Measurements from ENCODE around the gene C19orf25.

Gene C19orf25

GRCh38 chr19:1429750-1430149 lies 49.3 kb downstream of the C19orf25 start (continued):
- TF ChIP-seq, protein P1, sequence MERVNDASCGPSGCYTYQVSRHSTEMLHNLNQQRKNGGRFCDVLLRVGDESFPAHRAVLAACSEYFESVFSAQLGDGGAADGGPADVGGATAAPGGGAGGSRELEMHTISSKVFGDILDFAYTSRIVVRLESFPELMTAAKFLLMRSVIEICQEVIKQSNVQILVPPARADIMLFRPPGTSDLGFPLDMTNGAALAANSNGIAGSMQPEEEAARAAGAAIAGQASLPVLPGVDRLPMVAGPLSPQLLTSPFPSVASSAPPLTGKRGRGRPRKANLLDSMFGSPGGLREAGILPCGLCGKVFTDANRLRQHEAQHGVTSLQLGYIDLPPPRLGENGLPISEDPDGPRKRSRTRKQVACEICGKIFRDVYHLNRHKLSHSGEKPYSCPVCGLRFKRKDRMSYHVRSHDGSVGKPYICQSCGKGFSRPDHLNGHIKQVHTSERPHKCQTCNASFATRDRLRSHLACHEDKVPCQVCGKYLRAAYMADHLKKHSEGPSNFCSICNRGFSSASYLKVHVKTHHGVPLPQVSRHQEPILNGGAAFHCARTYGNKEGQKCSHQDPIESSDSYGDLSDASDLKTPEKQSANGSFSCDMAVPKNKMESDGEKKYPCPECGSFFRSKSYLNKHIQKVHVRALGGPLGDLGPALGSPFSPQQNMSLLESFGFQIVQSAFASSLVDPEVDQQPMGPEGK (CRISPR knock-in tag; IDR thresholded peaks at IDR 0.05; ENCODE audit: borderline replicate concordance) = no peak
- TF ChIP-seq ISL1 (CRISPR knock-in tag; IDR thresholded peaks at IDR 0.05) (no peak), TCF4 (CRISPR knock-in tag; IDR thresholded peaks at IDR 0.05; ENCODE audit: borderline replicate concordance) (no peak), TOX (CRISPR knock-in tag; IDR thresholded peaks at IDR 0.05; ENCODE audit: borderline replicate concordance) (no peak), ZFP3 (CRISPR knock-in tag; IDR thresholded peaks at IDR 0.05) (no peak), ESRRG (CRISPR knock-in tag; IDR thresholded peaks at IDR 0.05) (no peak), ZC3H10 (CRISPR knock-in tag; IDR thresholded peaks at IDR 0.05) (no peak), GLIS3 (CRISPR knock-in tag; IDR thresholded peaks at IDR 0.05) (no peak)
- TF ChIP-seq, protein P2, sequence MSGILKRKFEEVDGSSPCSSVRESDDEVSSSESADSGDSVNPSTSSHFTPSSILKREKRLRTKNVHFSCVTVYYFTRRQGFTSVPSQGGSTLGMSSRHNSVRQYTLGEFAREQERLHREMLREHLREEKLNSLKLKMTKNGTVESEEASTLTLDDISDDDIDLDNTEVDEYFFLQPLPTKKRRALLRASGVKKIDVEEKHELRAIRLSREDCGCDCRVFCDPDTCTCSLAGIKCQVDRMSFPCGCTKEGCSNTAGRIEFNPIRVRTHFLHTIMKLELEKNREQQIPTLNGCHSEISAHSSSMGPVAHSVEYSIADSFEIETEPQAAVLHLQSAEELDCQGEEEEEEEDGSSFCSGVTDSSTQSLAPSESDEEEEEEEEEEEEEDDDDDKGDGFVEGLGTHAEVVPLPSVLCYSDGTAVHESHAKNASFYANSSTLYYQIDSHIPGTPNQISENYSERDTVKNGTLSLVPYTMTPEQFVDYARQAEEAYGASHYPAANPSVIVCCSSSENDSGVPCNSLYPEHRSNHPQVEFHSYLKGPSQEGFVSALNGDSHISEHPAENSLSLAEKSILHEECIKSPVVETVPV (CRISPR knock-in tag; IDR thresholded peaks at IDR 0.05) = no peak

DNA sequence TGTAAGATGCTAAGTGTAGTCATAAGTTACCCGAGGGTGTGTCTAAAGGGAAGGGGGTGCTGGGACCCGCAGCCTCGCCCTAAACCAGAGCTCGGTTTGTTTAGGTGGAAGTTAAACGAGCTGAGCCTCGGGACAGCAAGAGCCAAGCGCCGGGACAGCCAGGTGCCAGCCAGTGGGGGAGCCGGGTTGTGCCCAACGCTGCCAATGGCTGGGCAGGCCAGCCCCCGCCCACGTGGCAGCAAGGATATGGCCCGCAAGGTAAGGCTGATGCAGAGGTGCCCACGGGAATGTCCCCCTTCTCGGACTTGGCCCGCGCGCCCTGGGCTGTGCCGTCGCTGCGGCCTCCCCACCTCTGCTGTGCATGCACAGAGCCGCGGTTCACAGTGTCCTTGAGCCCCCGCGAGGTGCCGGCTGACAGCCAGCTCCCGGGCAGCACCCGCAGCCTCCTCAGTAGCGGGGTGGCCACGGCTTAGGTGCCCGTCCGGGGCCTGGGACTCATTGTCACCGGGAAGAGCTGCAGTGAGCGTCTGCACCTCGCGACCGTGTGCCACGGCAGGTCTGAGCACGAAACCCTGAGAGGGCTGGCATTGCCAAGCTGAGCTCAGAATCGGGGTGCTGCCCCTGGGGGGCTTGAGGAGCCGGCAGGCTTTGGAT lies 50.1 kb downstream of the C19orf25 start:
- no peak for ATAC-seq
- TF ChIP-seq, protein P3, sequence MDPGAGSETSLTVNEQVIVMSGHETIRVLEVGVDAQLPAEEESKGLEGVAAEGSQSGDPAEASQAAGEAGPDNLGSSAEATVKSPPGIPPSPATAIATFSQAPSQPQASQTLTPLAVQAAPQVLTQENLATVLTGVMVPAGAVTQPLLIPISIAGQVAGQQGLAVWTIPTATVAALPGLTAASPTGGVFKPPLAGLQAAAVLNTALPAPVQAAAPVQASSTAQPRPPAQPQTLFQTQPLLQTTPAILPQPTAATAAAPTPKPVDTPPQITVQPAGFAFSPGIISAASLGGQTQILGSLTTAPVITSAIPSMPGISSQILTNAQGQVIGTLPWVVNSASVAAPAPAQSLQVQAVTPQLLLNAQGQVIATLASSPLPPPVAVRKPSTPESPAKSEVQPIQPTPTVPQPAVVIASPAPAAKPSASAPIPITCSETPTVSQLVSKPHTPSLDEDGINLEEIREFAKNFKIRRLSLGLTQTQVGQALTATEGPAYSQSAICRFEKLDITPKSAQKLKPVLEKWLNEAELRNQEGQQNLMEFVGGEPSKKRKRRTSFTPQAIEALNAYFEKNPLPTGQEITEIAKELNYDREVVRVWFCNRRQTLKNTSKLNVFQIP (CRISPR knock-in tag; IDR thresholded peaks at IDR 0.05; ENCODE audit: borderline replicate concordance, low read depth) = no peak
- TF ChIP-seq TOX (CRISPR knock-in tag; IDR thresholded peaks at IDR 0.05; ENCODE audit: borderline replicate concordance) (no peak), TSHZ2 (CRISPR knock-in tag; IDR thresholded peaks at IDR 0.05) (no peak), SNAI2 (CRISPR knock-in tag; IDR thresholded peaks at IDR 0.05) (no peak), PPARA (CRISPR knock-in tag; IDR thresholded peaks at IDR 0.05; ENCODE audit: borderline replicate concordance) (no peak), OSR1 (CRISPR knock-in tag; IDR thresholded peaks at IDR 0.05) (no peak), CSDC2 (CRISPR knock-in tag; IDR thresholded peaks at IDR 0.05) (no peak), TCF4 (CRISPR knock-in tag; IDR thresholded peaks at IDR 0.05; ENCODE audit: borderline replicate concordance) (no peak), ARNTL (CRISPR knock-in tag; IDR thresholded peaks at IDR 0.05; ENCODE audit: borderline replicate concordance, low read depth) (no peak), ESRRG (CRISPR knock-in tag; IDR thresholded peaks at IDR 0.05) (no peak), RARB (CRISPR knock-in tag; IDR thresholded peaks at IDR 0.05) (no peak), ZC3H10 (CRISPR knock-in tag; IDR thresholded peaks at IDR 0.05) (no peak), CREB5 (CRISPR knock-in tag; IDR thresholded peaks at IDR 0.05; ENCODE audit: low read depth) (no peak), ZFP3 (CRISPR knock-in tag; IDR thresholded peaks at IDR 0.05) (no peak), ZNF8 (CRISPR knock-in tag; IDR thresholded peaks at IDR 0.05) (no peak)
- TF ChIP-seq, protein P2 (CRISPR knock-in tag; IDR thresholded peaks at IDR 0.05) = no peak

All from SK-N-SH treated with all-trans-retinoic acid at 6 μM for 48 hours (cell line).